Right lobe of liver (tissue), 6 donors: ENCODE measurements around the gene CD63. TPM values are rescaled to one million over a fixed set of nuclear protein-coding genes. Genes with fewer than 3 reads are reported as not detected.
A peak's percentile ranks its signal among the peaks of the same experiment; 100 is the strongest.

Experiments
- ATAC-seq, 4 donors: fragments of 200-7000 bp; cut with Tn5 transposase; one replicate each; pipeline ENCODE4 v1.9.1; 2020; ENCODE audit warnings: mild to moderate bottlenecking in 4 of 4, moderate library complexity in 4 of 4
- DNase-seq, 3 donors: peaks; one replicate each; pipeline ENCODE4 v3.0.0-alpha.2; 2020
- H3K27ac ChIP-seq, 3 donors: fragments of 200-600 bp; one replicate each; pipeline ENCODE4 v1.8.0; 2022
- H3K27me3 ChIP-seq, 2 donors: fragments of 200-600 bp; one replicate each; pipeline ENCODE4 v1.8.0; 2022
- H3K36me3 ChIP-seq, 4 donors: fragments of 200-600 bp; sonication (generic) in 1 of 4; one replicate each; pipeline versions ENCODE4 v1.5.1 to v1.8.0; 2017 to 2022; ENCODE audit warnings: control low read depth in 1 of 4
- H3K4me1 ChIP-seq, 4 donors: fragments of 200-600 bp; sonication (generic) in 1 of 4; one replicate each; pipeline versions ENCODE4 v1.5.1 to v1.8.0; 2017 to 2022; ENCODE audit warnings: control low read depth in 1 of 4
- H3K4me3 ChIP-seq, 3 donors: fragments of 200-600 bp; one replicate each; pipeline ENCODE4 v1.8.0; 2022
- H3K9me3 ChIP-seq, 4 donors: fragments of 200-600 bp; sonication (generic) in 1 of 4; one replicate each; pipeline versions ENCODE4 v1.5.1 to v1.8.0; 2017 to 2022; ENCODE audit warnings: control low read depth in 1 of 4
- POLR2A ChIP-seq: fragments of 450-650 bp; IDR thresholded peaks from one replicate; pipeline ENCODE4 v1.6.1; 2017; ENCODE audit warnings: antibody characterized with exemption, mild to moderate bottlenecking
- WGBS: methylation state at CpG from one replicate; pipeline ENCODE4 v1.1.6; 2018; ENCODE audit warnings: low coverage, low lambda C conversion rate; ENCODE audit not compliant: insufficient coverage; ENCODE audit errors: missing lambda C conversion rate; 5-methylcytosine and 5-hydroxymethylcytosine counted together
- intact Hi-C, 2 donors: fragments of 100-400 bp; cut with DNase I; formaldehyde crosslinking; loops; one replicate each; pipeline versions ENCODE4 v1.11.2 to v1.14.1; 2022
- total RNA-seq, 6 experiments: library from RNA; depleted of rRNA in 2 of 6; stranded (reverse); fragments of >200 nt in 2 of 6; fragmentation: NEBNext Ultra II Directional in 3 of 6; extraction: Animal tissue kit (Norgen Biotek cat#: 25700) in 3 of 6; gene quantifications; one replicate each; pipeline versions ENCODE4 v1.1.0 to v1.2.4, GENCODE V29; 2016 to 2023
- TF ChIP-seq, protein P1 (sequence below), 4 donors: fragments of 200-600 bp in 3 of 4; fragments of 450-650 bp in 1 of 4; IDR thresholded peaks; one replicate each; pipeline versions ENCODE4 v1.5.1 to v1.8.0; 2016 to 2022; ENCODE audit warnings: antibody characterized with exemption in 4 of 4, mild to moderate bottlenecking in 2 of 4
- donor health status: DM: no; HTN: yes; CAD: no.
- donor health status: DM: no; HTN: no; CAD: no.
- donor health status: DM: no; HTN: no; CAD: no.
- donor health status: DM: no; HTN: yes; CAD: no.
- donor health status: DM: no; HTN: yes; CAD: no.

CD63 gene
- total RNA-seq, 6 experiments from 2014 or later = 213 to 556 (median 317) TPM

GRCh38 chr12:55686366-55687010 is 42.3 kb downstream of the CD63 start:
- H3K27me3 ChIP-seq = no peaks in the 10 kb centered on the region
- H3K4me3 ChIP-seq = no peak overlapping the region
- peaks cover 0 to 14% (median 0%) of the 10 kb centered on the region in 4 donors for H3K4me1 ChIP-seq
- no peak overlapping the region for H3K27ac ChIP-seq
- WGBS = 78% methylated on average over 1 of the region's 9 CpGs
- no peaks in the 10 kb centered on the region for H3K9me3 ChIP-seq
- DNase-seq = no peak
- H3K36me3 ChIP-seq = peaks cover 0 to 13% (median 0%) of the 10 kb centered on the region in 4 donors
- intact Hi-C loops = no loop called here
- no peak for ATAC-seq
- no peak for TF ChIP-seq POLR2A
- TF ChIP-seq, protein P1, sequence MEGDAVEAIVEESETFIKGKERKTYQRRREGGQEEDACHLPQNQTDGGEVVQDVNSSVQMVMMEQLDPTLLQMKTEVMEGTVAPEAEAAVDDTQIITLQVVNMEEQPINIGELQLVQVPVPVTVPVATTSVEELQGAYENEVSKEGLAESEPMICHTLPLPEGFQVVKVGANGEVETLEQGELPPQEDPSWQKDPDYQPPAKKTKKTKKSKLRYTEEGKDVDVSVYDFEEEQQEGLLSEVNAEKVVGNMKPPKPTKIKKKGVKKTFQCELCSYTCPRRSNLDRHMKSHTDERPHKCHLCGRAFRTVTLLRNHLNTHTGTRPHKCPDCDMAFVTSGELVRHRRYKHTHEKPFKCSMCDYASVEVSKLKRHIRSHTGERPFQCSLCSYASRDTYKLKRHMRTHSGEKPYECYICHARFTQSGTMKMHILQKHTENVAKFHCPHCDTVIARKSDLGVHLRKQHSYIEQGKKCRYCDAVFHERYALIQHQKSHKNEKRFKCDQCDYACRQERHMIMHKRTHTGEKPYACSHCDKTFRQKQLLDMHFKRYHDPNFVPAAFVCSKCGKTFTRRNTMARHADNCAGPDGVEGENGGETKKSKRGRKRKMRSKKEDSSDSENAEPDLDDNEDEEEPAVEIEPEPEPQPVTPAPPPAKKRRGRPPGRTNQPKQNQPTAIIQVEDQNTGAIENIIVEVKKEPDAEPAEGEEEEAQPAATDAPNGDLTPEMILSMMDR (IDR thresholded peaks at IDR 0.05) = no peak

DNA sequence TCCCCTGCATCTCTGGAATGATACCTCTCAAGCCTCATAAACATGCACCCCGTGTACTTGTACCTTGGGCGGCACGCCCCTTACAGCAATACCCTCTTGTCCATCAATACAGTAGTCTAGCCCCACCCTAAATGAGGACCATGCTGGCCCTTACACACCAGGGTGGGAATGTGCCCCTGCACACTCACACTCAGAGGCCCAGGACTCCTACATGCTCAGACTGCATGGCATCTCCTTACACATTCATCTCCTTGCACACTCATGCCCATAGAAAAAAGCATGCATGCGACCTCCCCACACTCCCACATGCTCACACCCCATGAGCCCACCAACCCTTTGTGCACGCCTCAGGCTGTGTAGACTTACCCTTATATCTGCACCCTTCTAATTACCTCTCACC is 43.1 kb downstream of the CD63 start:
- DNase-seq (no peak), ATAC-seq (no peak)
- 90% methylated on average over 2 of the region's 5 CpGs for whole genome bisulfite sequencing
- peaks cover 0 to 13% (median 0%) of the 10 kb centered on the region in 4 donors for H3K36me3 ChIP-seq
- no peak overlapping the region for H3K27ac ChIP-seq
- no peaks in the 10 kb centered on the region for H3K9me3 ChIP-seq
- TF ChIP-seq, protein P1 (IDR thresholded peaks at IDR 0.05) = no peak
- no peak overlapping the region for H3K4me3 ChIP-seq
- no peaks in the 10 kb centered on the region for H3K27me3 ChIP-seq
- intact Hi-C loops = no loop called here
- peaks cover 0 to 14% (median 0%) of the 10 kb centered on the region in 4 donors for H3K4me1 ChIP-seq

- TF ChIP-seq POLR2A = no peak
- TF ChIP-seq, protein P1 (IDR thresholded peaks at IDR 0.05) = no peak
- ATAC-seq (no peak), DNase-seq (peak in 1 of 3 donors; percentile 44)
- peaks cover 0 to 13% (median 0%) of the 10 kb centered on the region in 4 donors for H3K36me3 ChIP-seq
- whole genome bisulfite sequencing = 80% methylated on average over 1 of the region's 20 CpGs
- H3K4me3 ChIP-seq = no peak overlapping the region
- H3K27ac ChIP-seq = no peak overlapping the region
- intact Hi-C loops = loop anchor here in 1 of 2 donors (5.0 kb wide), 1 partner anchor 37 kb away; the partner anchor contains the start of gene RDH5
- H3K27me3 ChIP-seq = no peaks in the 10 kb centered on the region
- H3K4me1 ChIP-seq = peaks cover 0 to 14% (median 0%) of the 10 kb centered on the region in 4 donors
- H3K9me3 ChIP-seq = no peaks in the 10 kb centered on the region
These were observed 43.9 kb downstream of the CD63 start for GRCh38 chr12:55684761-55685370.

GRCh38 chr12:55683676-55684075 is 45.1 kb downstream of the CD63 start:
- no peak overlapping the region for H3K27ac ChIP-seq
- H3K9me3 ChIP-seq = no peaks in the 10 kb centered on the region
- no peak for ATAC-seq
- H3K4me1 ChIP-seq = peaks cover 0 to 7% (median 0%) of the 10 kb centered on the region in 4 donors
- TF ChIP-seq, protein P1 (IDR thresholded peaks at IDR 0.05) = no peak
- peak overlapping the region in 1 of 3 donors; percentile 71 for H3K4me3 ChIP-seq
- intact Hi-C loops = loop anchor here in 1 of 2 donors (5.0 kb wide), 1 partner anchor 39 kb away; the partner anchor contains the start of gene RDH5
- no peaks in the 10 kb centered on the region for H3K27me3 ChIP-seq
- WGBS = 88% methylated on average over 2 of the region's 7 CpGs
- H3K36me3 ChIP-seq = peaks cover 0 to 13% (median 0%) of the 10 kb centered on the region in 4 donors
- DNase-seq = peak in 1 of 3 donors; percentile 11
